ENCODE data around the gene SRRM4. TPM values are rescaled to one million over a fixed set of nuclear protein-coding genes. Genes with fewer than 3 reads are reported as not detected.

Gene SRRM4
- total RNA-seq, 2 donors from 2014 or later = 0.27 TPM; not detected in 1

GRCh38 chr12:119118625-119119024 lies 137.3 kb downstream of the SRRM4 start:
- H3K9ac ChIP-seq (ENCODE audit: low read depth in 2 of 2, low read length in 2 of 2) = no peak overlapping the region
- no peaks in the 10 kb centered on the region for H3K27me3 ChIP-seq
- H3K9me3 ChIP-seq = no peaks in the 10 kb centered on the region
- no peak overlapping the region for H3K4me3 ChIP-seq
- no peaks in the 10 kb centered on the region for H3K36me3 ChIP-seq
- intact Hi-C loops (cut with DNase I) = loop anchor here (10.0 kb wide), 1 partner anchor 426 kb away; no protein-coding TSS in a partner anchor
- DNase-seq = no peak
- TF ChIP-seq CTCF (IDR thresholded peaks at IDR 0.05) = no peak
- H3K27ac ChIP-seq = no peak overlapping the region
- H3K4me1 ChIP-seq = no peaks in the 10 kb centered on the region

GRCh38 chr12:119122047-119122446 lies 140.7 kb downstream of the SRRM4 start:
- H3K36me3 ChIP-seq = no peaks in the 10 kb centered on the region
- TF ChIP-seq CTCF (IDR thresholded peaks at IDR 0.05) = no peak
- no peak for DNase-seq
- no peak overlapping the region for H3K9ac ChIP-seq (ENCODE audit: low read depth in 2 of 2, low read length in 2 of 2)
- no peaks in the 10 kb centered on the region for H3K27me3 ChIP-seq
- H3K9me3 ChIP-seq = no peaks in the 10 kb centered on the region
- H3K4me3 ChIP-seq = no peak overlapping the region
- intact Hi-C loops (cut with DNase I) = no loop called here
- no peak overlapping the region for H3K27ac ChIP-seq
- no peaks in the 10 kb centered on the region for H3K4me1 ChIP-seq

- Histone ChIP-seq H3K9me3 (no peaks in the 10 kb centered on the region), H3K4me3 (no peak overlapping the region), H3K27ac (no peak overlapping the region), H3K27me3 (no peaks in the 10 kb centered on the region), H3K9ac (ENCODE audit: low read depth in 2 of 2, low read length in 2 of 2) (no peak overlapping the region), H3K4me1 (no peaks in the 10 kb centered on the region), H3K36me3 (no peaks in the 10 kb centered on the region)
- intact Hi-C loops (cut with DNase I) = no loop called here
- no peak for TF ChIP-seq CTCF (IDR thresholded peaks at IDR 0.05)
- DNase-seq = no peak
These were observed 141.4 kb downstream of the SRRM4 start for GRCh38 chr12:119122751-119123150.

GRCh38 chr12:119128527-119128926 lies 147.2 kb downstream of the SRRM4 start:
- TF ChIP-seq CTCF (IDR thresholded peaks at IDR 0.05) = no peak
- Histone ChIP-seq H3K4me3 (no peak overlapping the region), H3K36me3 (no peaks in the 10 kb centered on the region), H3K27ac (no peak overlapping the region), H3K4me1 (no peaks in the 10 kb centered on the region), H3K9ac (ENCODE audit: low read depth in 2 of 2, low read length in 2 of 2) (no peak overlapping the region), H3K9me3 (no peaks in the 10 kb centered on the region), H3K27me3 (no peaks in the 10 kb centered on the region)
- intact Hi-C loops (cut with DNase I) = no loop called here
- DNase-seq = no peak

- Histone ChIP-seq H3K4me3 (no peak overlapping the region), H3K9ac (ENCODE audit: low read depth in 2 of 2, low read length in 2 of 2) (no peak overlapping the region), H3K27me3 (no peaks in the 10 kb centered on the region), H3K27ac (no peak overlapping the region), H3K4me1 (no peaks in the 10 kb centered on the region), H3K36me3 (no peaks in the 10 kb centered on the region), H3K9me3 (no peaks in the 10 kb centered on the region)
- TF ChIP-seq CTCF (IDR thresholded peaks at IDR 0.05) = no peak
- intact Hi-C loops (cut with DNase I) = no loop called here
- no peak for DNase-seq
These were observed 148.6 kb downstream of the SRRM4 start for GRCh38 chr12:119129827-119130434.

Data from colonic mucosa (tissue), 4 donors.